HL-60 (cell line): ENCODE measurements around the gene COL4A2.

Source experiments
- DNase-seq, 2 experiments: peaks; one replicate each; pipeline ENCODE4 v3.0.0-alpha.2; 2010 to 2020; ENCODE audit warnings: low read depth in 1 of 2, low spot score in 1 of 2
- H3K27ac ChIP-seq: fragments of 250-450 bp; sonication (Bioruptor Pico); replicated peaks from 2 replicates; pipeline ENCODE4 v1.5.1; 2020; ENCODE audit warnings: mild to moderate bottlenecking, moderate library complexity
- H3K27me3 ChIP-seq: fragments of 250-450 bp; sonication (Bioruptor Pico); 2 replicates; pipeline ENCODE4 v1.5.1; 2021; ENCODE audit warnings: mild to moderate bottlenecking, moderate library complexity; ENCODE audit not compliant: insufficient read depth, poor library complexity, severe bottlenecking
- H3K4me3 ChIP-seq: replicated peaks from 2 replicates; pipeline ENCODE4 v1.5.1; 2011; ENCODE audit warnings: mild to moderate bottlenecking, control low read depth, low read length; ENCODE audit not compliant: insufficient read depth
- CTCF ChIP-seq: IDR thresholded peaks from one replicate; pipeline ENCODE4 v1.5.1; 2011; ENCODE audit warnings: low read length, control low read depth, inconsistent platforms; ENCODE audit not compliant: insufficient read depth
- GABPA ChIP-seq: IDR thresholded peaks from 2 replicates; pipeline ENCODE4 v1.6.1; 2012; ENCODE audit warnings: low read depth
- POLR2AphosphoS5 ChIP-seq: IDR thresholded peaks from 2 replicates; pipeline ENCODE4 v1.6.1; 2012; ENCODE audit warnings: low read depth
- REST ChIP-seq: IDR thresholded peaks from 2 replicates; pipeline ENCODE4 v1.6.1; 2012; ENCODE audit warnings: low read depth; ENCODE audit not compliant: insufficient replicate concordance
- SPI1 ChIP-seq: IDR thresholded peaks from 2 replicates; pipeline ENCODE4 v1.6.1; 2012; ENCODE audit warnings: low read depth, mild to moderate bottlenecking, borderline replicate concordance

The COL4A2 gene

DNA sequence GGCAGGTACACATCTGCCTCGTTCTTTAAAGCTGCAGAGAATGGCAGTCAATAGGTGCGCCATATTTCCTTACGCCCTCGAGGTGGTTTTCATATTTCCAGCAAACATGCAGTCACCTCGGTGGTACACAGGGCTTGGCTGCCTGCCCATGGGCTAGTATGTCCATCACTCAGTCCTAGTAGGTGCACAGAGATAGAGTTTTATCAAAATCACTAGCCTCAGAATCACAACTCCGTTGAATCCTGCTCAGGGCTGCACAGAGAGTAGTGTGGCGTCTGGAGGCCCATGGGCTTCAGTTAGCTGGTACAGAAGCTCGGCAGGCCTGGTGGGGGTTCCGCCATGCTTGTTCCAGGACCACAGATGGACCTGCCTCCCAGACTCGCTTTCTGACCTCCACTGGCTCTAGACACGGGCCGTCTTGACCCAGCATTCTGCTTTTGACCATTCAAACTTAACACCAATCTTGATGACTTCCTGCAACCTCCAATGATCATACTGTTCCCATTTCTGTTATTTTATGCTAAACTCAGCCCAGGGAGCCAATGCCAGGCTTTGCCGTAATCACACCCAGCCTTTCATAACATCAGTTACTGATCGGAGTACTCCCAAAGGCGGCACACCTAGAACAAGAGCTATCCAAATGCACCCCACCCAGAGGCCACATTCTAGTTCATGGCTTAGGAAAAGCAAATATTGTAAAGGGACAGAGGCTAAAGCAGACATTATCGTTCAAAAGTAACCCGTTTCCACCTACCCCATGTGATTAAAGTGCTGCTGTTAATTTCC, 134.1 kb downstream of the COL4A2 start:
- Histone ChIP-seq H3K4me3 (no peak overlapping the region), H3K27me3 (peaks cover 14% of the 10 kb centered on the region), H3K27ac (no peak overlapping the region)
- TF ChIP-seq POLR2AphosphoS5 (no peak), CTCF (no peak), GABPA (no peak), SPI1 (no peak), REST (no peak)
- no peak for DNase-seq

GRCh38 chr13:110442930-110443621, 136.0 kb downstream of the COL4A2 start:
- H3K27ac ChIP-seq: no peak overlapping the region
- H3K4me3 ChIP-seq: no peak overlapping the region
- TF ChIP-seq REST (no peak), CTCF (no peak), POLR2AphosphoS5 (no peak), SPI1 (no peak), GABPA (no peak)
- H3K27me3 ChIP-seq: peaks cover 9% of the 10 kb centered on the region
- DNase-seq: no peak

- no peak overlapping the region for H3K4me3 ChIP-seq
- H3K27ac ChIP-seq: no peak overlapping the region
- DNase-seq: no peak
- no peak for TF ChIP-seq GABPA
- TF ChIP-seq POLR2AphosphoS5: no peak
- no peak for TF ChIP-seq REST
- TF ChIP-seq CTCF: no peak
- no peak for TF ChIP-seq SPI1
- H3K27me3 ChIP-seq: peaks cover 9% of the 10 kb centered on the region
Measured at GRCh38 chr13:110443622-110444225, 136.6 kb downstream of the COL4A2 start.
